Measurements from ENCODE around the gene SSBP3. TPM values are rescaled to one million over a fixed set of nuclear protein-coding genes. Genes with fewer than 3 reads are reported as not detected.

Gene SSBP3
- total RNA-seq, 4 donors from 2014 or later: 15.4 to 23.0 (median 18.2) TPM

DNA sequence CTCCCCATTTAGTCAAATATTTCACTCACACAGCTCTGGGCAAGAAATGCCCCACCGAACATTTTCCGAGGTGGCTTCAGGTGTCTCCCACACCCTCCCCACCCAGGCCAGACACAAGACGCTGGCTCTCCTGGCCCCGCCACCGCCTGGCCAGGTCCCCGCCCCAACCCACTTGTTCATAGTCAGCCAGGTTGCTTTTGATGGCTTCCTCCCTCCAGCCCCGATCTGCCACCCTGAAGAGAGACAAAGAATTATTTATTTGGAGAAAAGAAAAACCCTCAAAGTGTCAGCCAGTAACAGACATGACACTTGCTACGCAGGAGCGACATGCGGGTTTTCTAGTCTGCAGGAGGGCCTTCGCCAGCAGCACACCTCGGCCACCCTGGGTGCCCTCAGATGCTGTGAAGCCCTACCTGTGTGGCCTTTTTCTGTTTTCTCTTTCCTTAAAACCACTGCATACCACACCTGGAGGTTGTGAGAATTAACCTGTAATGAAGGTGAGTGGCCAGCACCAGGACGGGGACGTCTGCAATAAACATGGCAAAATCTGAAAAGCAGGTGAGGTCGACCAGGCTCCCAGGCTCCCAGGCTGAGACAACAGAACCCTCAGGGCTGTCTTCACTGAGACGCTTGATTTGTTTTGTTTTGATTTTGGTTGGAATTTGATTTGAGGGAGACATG, 27.2 kb downstream of the SSBP3 start:
- peak in 1 of 2 donors; percentile 37 for DNase-seq
- TF ChIP-seq, protein P1, sequence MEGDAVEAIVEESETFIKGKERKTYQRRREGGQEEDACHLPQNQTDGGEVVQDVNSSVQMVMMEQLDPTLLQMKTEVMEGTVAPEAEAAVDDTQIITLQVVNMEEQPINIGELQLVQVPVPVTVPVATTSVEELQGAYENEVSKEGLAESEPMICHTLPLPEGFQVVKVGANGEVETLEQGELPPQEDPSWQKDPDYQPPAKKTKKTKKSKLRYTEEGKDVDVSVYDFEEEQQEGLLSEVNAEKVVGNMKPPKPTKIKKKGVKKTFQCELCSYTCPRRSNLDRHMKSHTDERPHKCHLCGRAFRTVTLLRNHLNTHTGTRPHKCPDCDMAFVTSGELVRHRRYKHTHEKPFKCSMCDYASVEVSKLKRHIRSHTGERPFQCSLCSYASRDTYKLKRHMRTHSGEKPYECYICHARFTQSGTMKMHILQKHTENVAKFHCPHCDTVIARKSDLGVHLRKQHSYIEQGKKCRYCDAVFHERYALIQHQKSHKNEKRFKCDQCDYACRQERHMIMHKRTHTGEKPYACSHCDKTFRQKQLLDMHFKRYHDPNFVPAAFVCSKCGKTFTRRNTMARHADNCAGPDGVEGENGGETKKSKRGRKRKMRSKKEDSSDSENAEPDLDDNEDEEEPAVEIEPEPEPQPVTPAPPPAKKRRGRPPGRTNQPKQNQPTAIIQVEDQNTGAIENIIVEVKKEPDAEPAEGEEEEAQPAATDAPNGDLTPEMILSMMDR (IDR thresholded peaks at IDR 0.05): no peak
- TF ChIP-seq POLR2A (IDR thresholded peaks at IDR 0.05): no peak
- Histone ChIP-seq H3K36me3 (no peaks in the 10 kb centered on the region), H3K27ac (peak overlapping the region in 2 of 3 donors; percentile 23 to 27), H3K4me1 (peaks cover 53 to 54% of the 10 kb centered on the region in 2 donors), H3K9me3 (no peaks in the 10 kb centered on the region), H3K4me3 (replicated peaks in 1 of 3) (no peak overlapping the region), H3K27me3 (no peaks in the 10 kb centered on the region)
- 59 to 66% methylated on average over 16 of the region's 16 CpGs for WGBS, 2 donors
- intact Hi-C loops (cut with DNase I): no loop called here

DNA sequence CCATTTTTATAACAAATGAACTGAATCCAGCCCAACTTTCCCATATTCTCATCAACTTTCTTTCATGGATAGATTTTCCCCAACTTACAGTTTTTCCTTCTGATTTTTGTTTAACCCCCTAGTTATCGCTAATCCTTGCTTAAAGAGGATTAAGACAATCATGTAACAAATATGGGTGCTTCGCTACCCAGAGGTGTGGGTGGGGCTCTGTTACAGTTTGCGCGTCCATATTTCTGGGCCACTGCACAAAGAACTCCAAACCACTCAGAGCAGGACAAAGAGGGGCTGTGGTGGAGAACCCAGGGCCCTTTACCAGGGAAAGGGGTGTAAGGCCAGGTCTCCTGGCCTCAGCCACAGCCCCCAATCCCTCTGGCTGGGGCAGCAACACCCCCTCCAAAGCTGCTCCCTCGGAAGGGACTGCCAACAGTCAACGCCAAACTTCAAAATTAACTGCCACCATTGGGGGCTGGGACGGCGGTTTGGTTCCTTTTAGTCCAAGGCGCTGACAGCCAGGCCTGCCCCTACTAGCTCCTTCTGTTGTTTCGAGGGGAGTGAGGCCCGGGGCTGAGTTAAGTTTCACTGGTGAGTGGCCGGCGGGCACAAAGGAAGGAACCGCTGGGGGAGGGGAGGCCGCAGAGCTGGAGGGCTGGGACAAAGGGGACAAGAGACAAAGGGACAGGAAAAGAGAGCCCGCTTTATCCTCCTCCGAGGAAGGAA, 27.9 kb downstream of the SSBP3 start:
- H3K4me3 ChIP-seq (replicated peaks in 1 of 3): no peak overlapping the region
- intact Hi-C loops (cut with DNase I): no loop called here
- no peaks in the 10 kb centered on the region for H3K27me3 ChIP-seq
- no peaks in the 10 kb centered on the region for H3K9me3 ChIP-seq
- peaks cover 55 to 59% of the 10 kb centered on the region in 2 donors for H3K4me1 ChIP-seq
- WGBS, 2 donors: 59 to 64% methylated on average over 17 of the region's 17 CpGs
- no peak overlapping the region for H3K27ac ChIP-seq
- peak in 1 of 2 donors; percentile 32 for DNase-seq
- no peak for TF ChIP-seq POLR2A (IDR thresholded peaks at IDR 0.05)
- TF ChIP-seq, protein P1 (IDR thresholded peaks at IDR 0.05): no peak
- no peaks in the 10 kb centered on the region for H3K36me3 ChIP-seq

DNA sequence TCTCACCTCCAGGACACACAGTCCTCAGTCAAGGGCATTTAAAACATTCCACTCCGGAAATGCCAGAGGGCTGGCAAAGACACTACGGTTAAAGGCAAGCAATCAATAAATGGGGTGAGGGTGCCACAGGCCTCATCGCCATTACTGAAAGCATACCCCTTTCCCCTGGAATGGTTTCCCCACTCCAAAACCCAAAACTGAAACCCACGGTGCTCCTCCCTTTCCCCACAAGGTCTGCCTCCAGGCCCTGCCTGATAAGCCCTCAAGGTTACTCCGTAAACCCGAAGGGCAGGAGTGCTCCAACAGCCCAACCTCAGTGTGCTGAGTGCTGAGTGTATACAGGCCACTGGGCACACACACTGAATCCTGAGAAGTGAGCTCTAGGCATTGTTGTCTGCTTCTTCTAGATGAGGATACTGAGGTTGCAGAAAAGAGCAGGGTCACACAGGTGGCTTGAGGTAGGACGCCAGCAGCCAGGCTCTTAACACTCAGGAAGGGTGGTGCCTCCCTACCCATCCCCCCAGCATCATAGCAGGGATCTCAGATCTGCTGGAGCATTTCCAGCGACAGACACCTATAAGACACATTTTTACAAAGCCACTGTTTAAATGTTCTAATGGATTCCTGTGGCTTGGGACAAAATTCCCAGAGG, 29.0 kb downstream of the SSBP3 start:
- WGBS, 2 donors: 69 to 75% methylated on average over 8 of the region's 8 CpGs
- DNase-seq: peak in 1 of 2 donors; percentile 39
- Histone ChIP-seq H3K27ac (peak overlapping the region; percentile 30 to 63 (median 54)), H3K27me3 (no peaks in the 10 kb centered on the region), H3K9me3 (no peaks in the 10 kb centered on the region), H3K4me1 (peaks cover 55 to 59% of the 10 kb centered on the region in 2 donors), H3K4me3 (replicated peaks in 1 of 3) (no peak overlapping the region), H3K36me3 (no peaks in the 10 kb centered on the region)
- intact Hi-C loops (cut with DNase I): no loop called here
- TF ChIP-seq, protein P1 (IDR thresholded peaks at IDR 0.05): no peak
- no peak for TF ChIP-seq POLR2A (IDR thresholded peaks at IDR 0.05)

DNA sequence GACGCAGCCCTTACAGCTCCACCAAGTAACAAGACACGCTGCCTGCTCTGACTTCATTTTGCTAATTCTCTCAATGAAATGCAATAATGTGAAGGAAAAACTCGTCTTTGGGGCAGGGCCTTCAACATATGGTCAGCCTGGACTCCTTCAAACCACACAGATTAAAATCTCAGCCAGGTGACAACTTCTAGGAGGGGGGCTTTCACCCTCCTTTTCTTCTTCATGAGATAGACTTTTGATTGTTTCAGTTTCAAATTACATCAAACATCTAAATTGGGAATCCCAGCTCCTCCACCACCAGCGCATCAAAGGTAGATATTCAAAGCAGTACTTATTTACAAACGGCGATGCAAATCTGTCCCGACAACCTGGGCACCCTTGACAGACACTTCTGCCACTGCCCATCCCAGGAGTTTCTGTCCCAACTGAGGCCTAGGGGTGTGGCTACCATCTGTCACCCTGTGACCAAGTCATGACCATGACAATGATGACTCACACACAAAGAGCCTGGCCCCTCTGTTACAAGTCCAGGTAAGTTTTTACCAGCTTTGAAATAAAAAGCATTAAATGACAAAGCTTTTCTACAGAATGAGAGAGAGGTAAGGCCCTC, 29.7 kb downstream of the SSBP3 start:
- 86 to 87% methylated on average over 7 of the region's 7 CpGs for WGBS, 2 donors
- TF ChIP-seq POLR2A (IDR thresholded peaks at IDR 0.05): no peak
- TF ChIP-seq, protein P1 (IDR thresholded peaks at IDR 0.05): peak in 1 of 6 experiments; percentile 7
- no peaks in the 10 kb centered on the region for H3K27me3 ChIP-seq
- peaks cover 58 to 64% of the 10 kb centered on the region in 2 donors for H3K4me1 ChIP-seq
- peak overlapping the region; percentile 30 to 63 (median 54) for H3K27ac ChIP-seq
- no peak overlapping the region for H3K4me3 ChIP-seq (replicated peaks in 1 of 3)
- intact Hi-C loops (cut with DNase I): no loop called here
- H3K9me3 ChIP-seq: no peaks in the 10 kb centered on the region
- DNase-seq: peak in 1 of 2 donors; percentile 35
- no peaks in the 10 kb centered on the region for H3K36me3 ChIP-seq

Measured in thyroid gland (tissue), 4 donors.